Astrocyte (in vitro differentiated cells and primary cell): ENCODE data around the gene LHCGR.

Experiments
- CTCF ChIP-seq: IDR thresholded peaks from 2 replicates; pipeline ENCODE4 v1.5.1; 2011; ENCODE audit warnings: low read depth, mild to moderate bottlenecking, inconsistent platforms, low read length, moderate library complexity; ENCODE audit not compliant: insufficient read depth
- EZH2 ChIP-seq: IDR thresholded peaks from 2 replicates; pipeline ENCODE4 v1.6.1; 2012; ENCODE audit warnings: mild to moderate bottlenecking, low read length, inconsistent platforms; ENCODE audit not compliant: insufficient read depth

GRCh38 chr2:48674933-48675332, 80.6 kb downstream of the LHCGR start:
- TF ChIP-seq CTCF, result no peak
- TF ChIP-seq EZH2, result no peak
